Lung (tissue), 12 donors: ENCODE data around the gene TNNI2. TPM values are rescaled to one million over a fixed set of nuclear protein-coding genes. Genes with fewer than 3 reads are reported as not detected.

Source experiments
- ATAC-seq: fragments of 200-7000 bp; cut with Tn5 transposase; one replicate; pipeline ENCODE4 v1.9.1; 2020; ENCODE audit warnings: moderate number of reproducible peaks; ENCODE audit not compliant: insufficient read depth, low FRiP score
- DNase-seq, 3 donors: peaks; one replicate each; pipeline ENCODE4 v3.0.0-alpha.2; 2013 to 2017
- H3K27ac ChIP-seq, 2 donors: one replicate each; pipeline ENCODE4 v1.5.1; 2013; ENCODE audit warnings: mild to moderate bottlenecking in 2 of 2, moderate library complexity in 2 of 2, control low read depth in 1 of 2, inconsistent platforms in 1 of 2, low read depth in 1 of 2, low read length in 1 of 2
- H3K27me3 ChIP-seq, 3 donors: one replicate each; pipeline ENCODE4 v1.5.1; 2013; ENCODE audit warnings: low read length in 2 of 3; ENCODE audit not compliant: control insufficient read depth in 3 of 3, insufficient read depth in 3 of 3
- H3K36me3 ChIP-seq, 4 donors: one replicate each; pipeline ENCODE4 v1.5.1; 2013; ENCODE audit warnings: low read length in 4 of 4, mild to moderate bottlenecking in 1 of 4, moderate library complexity in 1 of 4; ENCODE audit not compliant: control insufficient read depth in 4 of 4, insufficient read depth in 4 of 4
- H3K4me1 ChIP-seq, 5 donors: one replicate each; pipeline ENCODE4 v1.5.1; 2013; ENCODE audit warnings: low read length in 5 of 5, mild to moderate bottlenecking in 2 of 5, moderate library complexity in 1 of 5; ENCODE audit not compliant: control insufficient read depth in 5 of 5, insufficient read depth in 5 of 5
- H3K4me3 ChIP-seq: one replicate; pipeline ENCODE4 v1.5.1; 2013; ENCODE audit warnings: mild to moderate bottlenecking, control low read depth, moderate library complexity
- H3K9ac ChIP-seq, 2 donors: one replicate each; pipeline ENCODE4 v1.5.1; 2013; ENCODE audit warnings: low read length in 2 of 2, control low read depth in 1 of 2; ENCODE audit not compliant: insufficient read depth in 1 of 2
- H3K9me3 ChIP-seq, 4 donors: one replicate each; pipeline ENCODE4 v1.5.1; 2013; ENCODE audit warnings: low read length in 3 of 4, mild to moderate bottlenecking in 1 of 4, moderate library complexity in 1 of 4; ENCODE audit not compliant: control insufficient read depth in 4 of 4, insufficient read depth in 3 of 4
- WGBS, 2 donors: extraction: QIAGEN DNeasy Blood & Tissue Kit; methylation state at CpG; one replicate each; pipeline ENCODE4 v1.1.7; 2013; 5-methylcytosine and 5-hydroxymethylcytosine counted together
- polyA plus RNA-seq, 2 donors: library from polyadenylated mRNA; stranded (reverse); fragments of 200-250 nt; gene quantifications; one replicate each; pipeline ENCODE4 v1.2.1, GENCODE V29; 2013
- total RNA-seq, 2 donors: library from RNA; depleted of rRNA in 1 of 2; stranded (reverse); fragments of >200 nt in 1 of 2; gene quantifications; one replicate each; pipeline ENCODE4 v1.2.1, GENCODE V29; 2014 to 2021
- TF ChIP-seq, protein P1 (sequence below): IDR thresholded peaks from 2 replicates; pipeline ENCODE4 v1.5.1; 2012; ENCODE audit warnings: mild to moderate bottlenecking; ENCODE audit errors: control extremely low read depth, extremely low read depth
- donor health status: control.
- donor health status: control.
- donor health status: Bipolar disorder and iron deficiency.
- donor health status: healthy.
- donor health status: DM: yes; HTN: yes; CAD: no.

TNNI2 gene
- total and polyA plus RNA-seq, 4 donors, result 3.1 to 35.8 (median 12.2) TPM

GRCh38 chr11:1817511-1817910 lies 21.3 kb upstream of the TNNI2 start:
- TF ChIP-seq, protein P1, sequence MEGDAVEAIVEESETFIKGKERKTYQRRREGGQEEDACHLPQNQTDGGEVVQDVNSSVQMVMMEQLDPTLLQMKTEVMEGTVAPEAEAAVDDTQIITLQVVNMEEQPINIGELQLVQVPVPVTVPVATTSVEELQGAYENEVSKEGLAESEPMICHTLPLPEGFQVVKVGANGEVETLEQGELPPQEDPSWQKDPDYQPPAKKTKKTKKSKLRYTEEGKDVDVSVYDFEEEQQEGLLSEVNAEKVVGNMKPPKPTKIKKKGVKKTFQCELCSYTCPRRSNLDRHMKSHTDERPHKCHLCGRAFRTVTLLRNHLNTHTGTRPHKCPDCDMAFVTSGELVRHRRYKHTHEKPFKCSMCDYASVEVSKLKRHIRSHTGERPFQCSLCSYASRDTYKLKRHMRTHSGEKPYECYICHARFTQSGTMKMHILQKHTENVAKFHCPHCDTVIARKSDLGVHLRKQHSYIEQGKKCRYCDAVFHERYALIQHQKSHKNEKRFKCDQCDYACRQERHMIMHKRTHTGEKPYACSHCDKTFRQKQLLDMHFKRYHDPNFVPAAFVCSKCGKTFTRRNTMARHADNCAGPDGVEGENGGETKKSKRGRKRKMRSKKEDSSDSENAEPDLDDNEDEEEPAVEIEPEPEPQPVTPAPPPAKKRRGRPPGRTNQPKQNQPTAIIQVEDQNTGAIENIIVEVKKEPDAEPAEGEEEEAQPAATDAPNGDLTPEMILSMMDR, result no peak
- peaks cover 0 to 2% (median 0%) of the 10 kb centered on the region in 3 donors for H3K27me3 ChIP-seq
- H3K36me3 ChIP-seq, result no peaks in the 10 kb centered on the region
- peaks cover 0 to 12% (median 4%) of the 10 kb centered on the region in 4 donors for H3K9me3 ChIP-seq
- no peak overlapping the region for H3K27ac ChIP-seq
- H3K9ac ChIP-seq, result no peak overlapping the region
- DNase-seq (no peak), ATAC-seq (no peak)
- WGBS, 2 donors, result 82 to 86% methylated on average over 1 of the region's 1 CpG
- no peak overlapping the region for H3K4me3 ChIP-seq
- H3K4me1 ChIP-seq, result no peaks in the 10 kb centered on the region

DNA sequence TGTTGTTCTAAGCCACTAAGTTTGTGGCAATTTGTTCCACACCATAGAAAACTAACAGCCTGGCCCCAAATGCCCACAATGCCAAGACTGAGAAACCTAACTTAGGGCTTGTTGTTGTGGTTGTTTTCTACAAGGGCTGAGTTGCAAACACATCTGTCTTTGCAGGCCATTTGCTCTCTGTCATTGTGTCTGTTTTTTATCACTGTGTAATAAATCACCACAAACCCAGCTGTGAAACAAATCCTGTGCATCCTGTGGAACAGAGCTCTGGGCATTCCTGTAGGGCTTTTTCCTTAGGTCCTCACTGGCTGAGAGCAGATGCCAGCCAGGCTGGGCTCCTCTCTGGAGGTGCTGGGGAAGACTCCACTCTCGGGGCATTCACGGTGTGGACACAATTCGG lies 19.7 kb upstream of the TNNI2 start:
- H3K9me3 ChIP-seq, result peaks cover 0 to 12% (median 4%) of the 10 kb centered on the region in 4 donors
- H3K9ac ChIP-seq, result no peak overlapping the region
- no peaks in the 10 kb centered on the region for H3K36me3 ChIP-seq
- H3K4me1 ChIP-seq, result no peaks in the 10 kb centered on the region
- H3K27me3 ChIP-seq, result peaks cover 0 to 2% (median 0%) of the 10 kb centered on the region in 3 donors
- DNase-seq (no peak), ATAC-seq (no peak)
- TF ChIP-seq, protein P1, result no peak
- no peak overlapping the region for H3K27ac ChIP-seq
- WGBS, 2 donors, result 57 to 92% methylated on average over 3 of the region's 3 CpGs
- no peak overlapping the region for H3K4me3 ChIP-seq

DNA sequence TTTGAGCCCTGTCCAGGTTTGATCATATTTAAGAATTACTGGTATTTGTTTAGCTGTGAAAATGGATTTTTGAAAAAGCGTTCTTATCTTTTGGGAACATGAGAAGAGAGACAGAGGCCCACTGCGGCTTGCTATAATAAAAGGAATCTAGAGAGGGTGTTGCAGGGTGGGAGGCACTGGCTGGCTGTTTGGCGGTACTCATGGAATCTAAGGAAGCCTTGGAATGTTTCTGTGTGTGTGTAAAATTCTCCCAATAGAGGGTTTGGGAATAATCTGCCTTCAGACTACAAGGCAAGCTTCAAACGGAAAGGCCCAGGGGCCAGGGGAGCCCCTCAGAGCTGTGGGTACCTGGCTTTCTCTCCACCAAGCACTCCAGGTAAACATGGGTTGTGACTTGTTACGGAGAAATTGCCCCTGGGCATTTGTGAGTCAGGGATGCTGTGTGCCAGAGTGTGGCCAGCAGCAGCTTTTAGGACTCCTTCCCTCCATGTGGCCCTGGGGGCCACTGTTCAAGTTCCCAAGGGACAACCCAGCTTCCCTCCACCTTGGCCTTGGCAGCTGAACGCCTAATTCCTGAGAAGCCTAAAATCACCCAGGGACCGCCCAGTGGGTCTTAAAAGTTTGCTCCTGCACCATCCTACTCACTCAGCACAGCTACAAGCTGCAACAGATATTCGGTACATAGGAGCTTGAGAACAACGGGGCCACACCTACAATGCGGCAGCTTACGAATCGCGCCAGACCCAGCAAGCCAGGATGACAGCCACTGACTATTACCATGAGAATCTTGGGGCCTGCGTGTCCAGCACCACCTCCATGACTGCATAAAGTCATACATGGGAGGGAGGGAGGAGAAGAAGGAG lies 18.1 kb upstream of the TNNI2 start:
- Histone ChIP-seq H3K4me3 (no peak overlapping the region), H3K9me3 (peaks cover 0 to 12% (median 4%) of the 10 kb centered on the region in 4 donors), H3K27ac (no peak overlapping the region), H3K36me3 (no peaks in the 10 kb centered on the region), H3K4me1 (peaks cover 0 to under 1% (median 0%) of the 10 kb centered on the region in 5 donors), H3K27me3 (peaks cover 0 to 2% (median 0%) of the 10 kb centered on the region in 3 donors), H3K9ac (no peak overlapping the region)
- WGBS, 2 donors, result 83 to 90% methylated on average over 14 of the region's 14 CpGs
- DNase-seq, result no peak
- TF ChIP-seq, protein P1, result no peak
- no peak for ATAC-seq
